Gastroesophageal sphincter (tissue), 4 donors: ENCODE measurements around the gene PPP6R2. TPM values are rescaled to one million over a fixed set of nuclear protein-coding genes. Genes with fewer than 3 reads are reported as not detected.

ENCODE experiments used
- ATAC-seq: fragments of 150-250 bp; one replicate; pipeline ENCODE4 v1.9.1; 2016; ENCODE audit warnings: mild to moderate bottlenecking, moderate library complexity
- H3K27ac ChIP-seq, 4 donors: fragments of 200-600 bp; sonication (generic) in 3 of 4; 1 replicate in 3 of 4; 2 replicates in 1 of 4; pipeline ENCODE4 v1.5.1; 2016 to 2019
- H3K27me3 ChIP-seq: fragments of 200-600 bp; sonication (generic); one replicate; pipeline ENCODE4 v1.5.1; 2019
- H3K36me3 ChIP-seq, 2 donors: fragments of 200-600 bp; sonication (generic); one replicate each; pipeline ENCODE4 v1.5.1; 2019; ENCODE audit warnings: control low read depth in 1 of 2
- H3K4me1 ChIP-seq, 3 donors: fragments of 200-600 bp; sonication (generic); 1 replicate in 2 of 3; 2 replicates in 1 of 3; pipeline ENCODE4 v1.5.1; 2016 to 2019; ENCODE audit warnings: control low read depth in 2 of 3
- H3K4me3 ChIP-seq, 2 donors: fragments of 200-600 bp; sonication (generic); one replicate each; pipeline ENCODE4 v1.5.1; 2019; ENCODE audit warnings: mild to moderate bottlenecking in 1 of 2, moderate library complexity in 1 of 2
- H3K9me3 ChIP-seq, 3 donors: fragments of 200-600 bp; sonication (generic); one replicate each; pipeline ENCODE4 v1.5.1; 2017 to 2019; ENCODE audit warnings: control low read depth in 2 of 3
- CTCF ChIP-seq, 4 experiments: fragments of 200-600 bp in 2 of 4; fragments of 450-650 bp in 2 of 4; sonication (generic) in 1 of 4; IDR thresholded peaks; one replicate each; pipeline ENCODE4 v1.5.1; 2017 to 2019; ENCODE audit warnings: antibody characterized with exemption in 4 of 4, mild to moderate bottlenecking in 2 of 4, moderate library complexity in 2 of 4
- EP300 ChIP-seq: sonication (generic); formaldehyde crosslinking; IDR thresholded peaks from one replicate; pipeline ENCODE4 v1.6.1; 2017; ENCODE audit warnings: antibody characterized with exemption, mild to moderate bottlenecking
- POLR2A ChIP-seq, 2 donors: fragments of 450-650 bp; IDR thresholded peaks; one replicate each; pipeline ENCODE4 v1.6.1; 2017; ENCODE audit warnings: antibody characterized with exemption in 2 of 2, mild to moderate bottlenecking in 2 of 2, moderate library complexity in 1 of 2
- POLR2AphosphoS5 ChIP-seq: sonication (generic); formaldehyde crosslinking; IDR thresholded peaks from one replicate; pipeline ENCODE4 v1.6.1; 2017; ENCODE audit warnings: antibody characterized with exemption
- WGBS, 2 donors: methylation state at CpG; one replicate each; pipeline ENCODE4 v1.1.5; 2018; ENCODE audit warnings: low coverage in 1 of 2; 5-methylcytosine and 5-hydroxymethylcytosine counted together
- total RNA-seq, 4 donors: library from RNA; depleted of rRNA; stranded (reverse); fragments of >200 nt; gene quantifications; one replicate each; pipeline ENCODE4 v1.1.0, GENCODE V29; 2016

The PPP6R2 gene
- total RNA-seq, 4 donors from 2014 or later, result 52.2 to 73.5 (median 64.2) TPM

DNA sequence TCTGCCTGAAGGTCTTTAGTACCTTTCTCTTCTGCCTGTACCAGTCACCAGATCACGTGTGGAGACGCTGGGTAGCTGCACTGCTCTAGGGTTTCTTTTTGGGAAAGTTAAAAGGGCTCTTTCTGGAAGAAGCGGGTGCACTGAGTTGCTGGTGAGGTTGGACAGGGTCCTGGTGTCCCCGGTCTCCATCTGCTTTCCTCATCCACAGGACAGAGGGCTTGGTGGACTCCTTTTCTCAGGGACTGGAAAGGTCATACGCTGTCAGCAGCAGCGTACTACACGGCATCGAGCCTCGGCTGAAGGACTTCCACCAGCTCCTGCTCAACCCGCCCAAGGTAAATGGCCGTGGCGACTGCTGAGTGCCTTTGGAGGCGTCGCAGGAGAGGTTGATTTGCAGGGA, 78.9 kb downstream of the PPP6R2 start:
- TF ChIP-seq POLR2A (IDR thresholded peaks at IDR 0.05) (no peak), CTCF (IDR thresholded peaks at IDR 0.05) (no peak), EP300 (no peak)
- Histone ChIP-seq H3K27me3 (no peaks in the 10 kb centered on the region), H3K9me3 (no peaks in the 10 kb centered on the region), H3K4me1 (no peaks in the 10 kb centered on the region), H3K4me3 (no peak overlapping the region), H3K27ac (no peak overlapping the region), H3K36me3 (peaks cover 0 to 92% of the 10 kb centered on the region in 2 donors)
- ATAC-seq, result no peak
- WGBS, 2 donors, result 90 to 100% methylated on average over 1 to 4 of the region's 14 CpGs

GRCh38 chr22:50422961-50423815, 80.1 kb downstream of the PPP6R2 start:
- Histone ChIP-seq H3K4me3 (no peak overlapping the region), H3K27ac (no peak overlapping the region), H3K27me3 (no peaks in the 10 kb centered on the region), H3K4me1 (no peaks in the 10 kb centered on the region), H3K9me3 (no peaks in the 10 kb centered on the region), H3K36me3 (peaks cover 0 to 92% of the 10 kb centered on the region in 2 donors)
- no CpG with 5 or more reads among the region's 21 CpGs for WGBS, 2 donors
- no peak for TF ChIP-seq CTCF (IDR thresholded peaks at IDR 0.05)
- TF ChIP-seq POLR2A (IDR thresholded peaks at IDR 0.05), result no peak
- TF ChIP-seq POLR2AphosphoS5, result no peak
- no peak for TF ChIP-seq EP300
- no peak for ATAC-seq

- Histone ChIP-seq H3K27ac (no peak overlapping the region), H3K4me1 (no peaks in the 10 kb centered on the region), H3K27me3 (no peaks in the 10 kb centered on the region), H3K36me3 (peaks cover 0 to 92% of the 10 kb centered on the region in 2 donors), H3K9me3 (no peaks in the 10 kb centered on the region), H3K4me3 (no peak overlapping the region)
- TF ChIP-seq CTCF (IDR thresholded peaks at IDR 0.05) (no peak), EP300 (no peak), POLR2A (IDR thresholded peaks at IDR 0.05) (no peak), POLR2AphosphoS5 (no peak)
- 81 to 93% methylated on average over 4 to 7 of the region's 14 CpGs for WGBS, 2 donors
- no peak for ATAC-seq
Measured at GRCh38 chr22:50423956-50424355, 80.8 kb downstream of the PPP6R2 start.

GRCh38 chr22:50425179-50425916, 82.2 kb downstream of the PPP6R2 start:
- H3K27ac ChIP-seq, result no peak overlapping the region
- H3K4me3 ChIP-seq, result no peak overlapping the region
- H3K36me3 ChIP-seq, result peaks cover 0 to 89% of the 10 kb centered on the region in 2 donors
- H3K9me3 ChIP-seq, result no peaks in the 10 kb centered on the region
- TF ChIP-seq EP300, result no peak
- no peak for TF ChIP-seq POLR2AphosphoS5
- no peak for TF ChIP-seq CTCF (IDR thresholded peaks at IDR 0.05)
- TF ChIP-seq POLR2A (IDR thresholded peaks at IDR 0.05), result no peak
- no peaks in the 10 kb centered on the region for H3K4me1 ChIP-seq
- no peaks in the 10 kb centered on the region for H3K27me3 ChIP-seq
- no peak for ATAC-seq
- 87 to 88% methylated on average over 9 to 12 of the region's 12 CpGs for WGBS, 2 donors
